Prostate gland (tissue), 2 donors: ENCODE data around the gene APBB1IP.

ENCODE experiments used
- POLR2A ChIP-seq: fragments of 450-650 bp; IDR thresholded peaks from one replicate; pipeline ENCODE4 v1.6.1; 2016; ENCODE audit warnings: antibody characterized with exemption, mild to moderate bottlenecking
- POLR2AphosphoS5 ChIP-seq: sonication (generic); formaldehyde crosslinking; IDR thresholded peaks from one replicate; pipeline ENCODE4 v1.6.1; 2017; ENCODE audit warnings: antibody characterized with exemption
- TF ChIP-seq, protein P1 (sequence below), 4 experiments: fragments of 200-600 bp in 2 of 4; fragments of 450-650 bp in 2 of 4; sonication (generic) in 2 of 4; IDR thresholded peaks; 1 replicate in 3 of 4; 2 replicates in 1 of 4; pipeline ENCODE4 v1.5.1; 2016 to 2019; ENCODE audit warnings: antibody characterized with exemption in 4 of 4, mild to moderate bottlenecking in 2 of 4, moderate library complexity in 2 of 4

GRCh38 chr10:26467639-26468038 lies 29.5 kb downstream of the APBB1IP start:
- no peak for TF ChIP-seq POLR2A
- TF ChIP-seq, protein P1, sequence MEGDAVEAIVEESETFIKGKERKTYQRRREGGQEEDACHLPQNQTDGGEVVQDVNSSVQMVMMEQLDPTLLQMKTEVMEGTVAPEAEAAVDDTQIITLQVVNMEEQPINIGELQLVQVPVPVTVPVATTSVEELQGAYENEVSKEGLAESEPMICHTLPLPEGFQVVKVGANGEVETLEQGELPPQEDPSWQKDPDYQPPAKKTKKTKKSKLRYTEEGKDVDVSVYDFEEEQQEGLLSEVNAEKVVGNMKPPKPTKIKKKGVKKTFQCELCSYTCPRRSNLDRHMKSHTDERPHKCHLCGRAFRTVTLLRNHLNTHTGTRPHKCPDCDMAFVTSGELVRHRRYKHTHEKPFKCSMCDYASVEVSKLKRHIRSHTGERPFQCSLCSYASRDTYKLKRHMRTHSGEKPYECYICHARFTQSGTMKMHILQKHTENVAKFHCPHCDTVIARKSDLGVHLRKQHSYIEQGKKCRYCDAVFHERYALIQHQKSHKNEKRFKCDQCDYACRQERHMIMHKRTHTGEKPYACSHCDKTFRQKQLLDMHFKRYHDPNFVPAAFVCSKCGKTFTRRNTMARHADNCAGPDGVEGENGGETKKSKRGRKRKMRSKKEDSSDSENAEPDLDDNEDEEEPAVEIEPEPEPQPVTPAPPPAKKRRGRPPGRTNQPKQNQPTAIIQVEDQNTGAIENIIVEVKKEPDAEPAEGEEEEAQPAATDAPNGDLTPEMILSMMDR (IDR thresholded peaks at IDR 0.05): no peak
- no peak for TF ChIP-seq POLR2AphosphoS5
